K562 (cell line): ENCODE results near the gene TNIP1. TPM values are rescaled to one million over a fixed set of nuclear protein-coding genes. Genes with fewer than 3 reads are reported as not detected.

Experiments
- ARHGAP35 ChIP-seq: fragments of 450-650 bp; IDR thresholded peaks from 2 replicates; pipeline ENCODE4 v1.6.1; 2018; ENCODE audit not compliant: partially characterized antibody
- BRF2 ChIP-seq: IDR thresholded peaks from 3 replicates; pipeline ENCODE4 v1.6.1; 2011; ENCODE audit warnings: borderline replicate concordance, mild to moderate bottlenecking; ENCODE audit not compliant: insufficient read length, insufficient read depth
- CBX8 ChIP-seq: fragments of 200-600 bp; sonication (generic); IDR thresholded peaks from 2 replicates; pipeline ENCODE4 v1.6.1; 2012; ENCODE audit warnings: borderline replicate concordance, mixed run types, low read depth, mild to moderate bottlenecking, moderate library complexity, mixed read lengths, low read length, control low read depth, inconsistent platforms; ENCODE audit not compliant: poor library complexity, severe bottlenecking; ENCODE audit errors: extremely low read depth
- ELF1 ChIP-seq: fragments of 200-800 bp; sonication (Bioruptor generic); IDR thresholded peaks from 2 replicates; pipeline ENCODE4 v1.6.1; 2016; ENCODE audit warnings: missing genetic modification characterization, missing compliant biosample characterization
- ETS2 ChIP-seq: IDR thresholded peaks from 2 replicates; pipeline ENCODE4 v1.6.1; 2016; ENCODE audit warnings: borderline replicate concordance, missing genetic modification characterization, mild to moderate bottlenecking, moderate library complexity, missing compliant biosample characterization; ENCODE audit not compliant: poor library complexity, severe bottlenecking
- KAT2B ChIP-seq: IDR thresholded peaks from one replicate; pipeline ENCODE4 v1.6.1; 2012; ENCODE audit warnings: low read depth, mild to moderate bottlenecking, control low read depth, inconsistent platforms, low read length, moderate library complexity
- PRPF4 ChIP-seq: fragments of 200-400 bp; formaldehyde crosslinking; IDR thresholded peaks from one replicate; pipeline ENCODE4 v1.6.1; 2017; ENCODE audit warnings: low read length, low read depth, mild to moderate bottlenecking; ENCODE audit not compliant: insufficient read depth, poor library complexity, severe bottlenecking
- RFX5 ChIP-seq: IDR thresholded peaks from 2 replicates; pipeline ENCODE4 v1.6.1; 2011; ENCODE audit warnings: low read depth, mild to moderate bottlenecking, improper control_type of control experiment, low read length
- THAP7 ChIP-seq: fragments of 250-450 bp; sonication (Bioruptor Pico); IDR thresholded peaks from 2 replicates; pipeline ENCODE4 v1.5.0; 2021
- TRIM24 ChIP-seq, 2 experiments: fragments of 450-650 bp; IDR thresholded peaks; 2 replicates each; pipeline ENCODE4 v1.6.1; 2016
- ZNF175 ChIP-seq: fragments of 200-800 bp; sonication (Bioruptor generic); IDR thresholded peaks from 2 replicates; pipeline ENCODE4 v1.6.1; 2016; ENCODE audit warnings: low read depth, mild to moderate bottlenecking, missing genetic modification characterization, missing compliant biosample characterization
- polyA plus RNA-seq, 8 experiments: library from polyadenylated mRNA; depleted of rRNA in 4 of 8; stranded (reverse) in 5 of 8; unstranded in 3 of 8; fragments of >200 nt; fragmentation: Nextera tagmentation in 2 of 8; fragmentation: Illumina TruSeq in 1 of 8; extraction: Ambion mirVana in 2 of 8; extraction: Trizol in 1 of 8; gene quantifications; 2 replicates each; pipeline versions ENCODE4 v1.2.1 to v1.2.3, GENCODE V29; 2011 to 2014; ENCODE audit warnings: inconsistent platforms in 1 of 8, missing spikeins in 1 of 8
- total RNA-seq, 7 experiments: library from RNA; depleted of rRNA in 6 of 7; stranded (reverse); fragments of >200 nt in 6 of 7; fragmentation: Illumina TruSeq in 2 of 7; extraction: Trizol in 2 of 7; gene quantifications; 2 replicates each; pipeline versions ENCODE4 v1.2.1 to v1.2.3, GENCODE V29; 2011 to 2021; ENCODE audit warnings: low replicate concordance in 1 of 7
- TF ChIP-seq, protein P1 (sequence below): fragments of 250-450 bp; sonication (Bioruptor Pico); IDR thresholded peaks from 2 replicates; pipeline ENCODE4 v1.5.0; 2020; ENCODE audit warnings: mild to moderate bottlenecking
- TF ChIP-seq, protein P2 (sequence below): fragments of 450-650 bp; IDR thresholded peaks from 2 replicates; pipeline ENCODE4 v1.6.1; 2016

Gene TNIP1
- total and polyA plus RNA-seq, 9 of the 15 experiments (the other 6 are each of a cell fraction or from before 2014, with no cell fraction given): 0.46 to 41.0 (median 24.6) TPM

- TF ChIP-seq, protein P1, sequence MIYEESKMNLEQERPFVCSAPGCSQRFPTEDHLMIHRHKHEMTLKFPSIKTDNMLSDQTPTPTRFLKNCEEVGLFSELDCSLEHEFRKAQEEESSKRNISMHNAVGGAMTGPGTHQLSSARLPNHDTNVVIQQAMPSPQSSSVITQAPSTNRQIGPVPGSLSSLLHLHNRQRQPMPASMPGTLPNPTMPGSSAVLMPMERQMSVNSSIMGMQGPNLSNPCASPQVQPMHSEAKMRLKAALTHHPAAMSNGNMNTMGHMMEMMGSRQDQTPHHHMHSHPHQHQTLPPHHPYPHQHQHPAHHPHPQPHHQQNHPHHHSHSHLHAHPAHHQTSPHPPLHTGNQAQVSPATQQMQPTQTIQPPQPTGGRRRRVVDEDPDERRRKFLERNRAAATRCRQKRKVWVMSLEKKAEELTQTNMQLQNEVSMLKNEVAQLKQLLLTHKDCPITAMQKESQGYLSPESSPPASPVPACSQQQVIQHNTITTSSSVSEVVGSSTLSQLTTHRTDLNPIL (CRISPR knock-in tag): no peak
- TF ChIP-seq RFX5 (no peak), BRF2 (no peak), ARHGAP35 (no peak), TRIM24 (IDR thresholded peaks at IDR 0.05) (peak in 1 of 2 experiments; percentile 14; a peak in 1 of 4 replicates), ZNF175 (CRISPR knock-in tag) (peak; percentile 31; the same call in 1 of the 2 replicates), ETS2 (no peak), THAP7 (CRISPR knock-in tag) (no peak), ELF1 (tag) (no peak), PRPF4 (no peak), CBX8 (no peak), KAT2B (no peak)
- TF ChIP-seq, protein P2, sequence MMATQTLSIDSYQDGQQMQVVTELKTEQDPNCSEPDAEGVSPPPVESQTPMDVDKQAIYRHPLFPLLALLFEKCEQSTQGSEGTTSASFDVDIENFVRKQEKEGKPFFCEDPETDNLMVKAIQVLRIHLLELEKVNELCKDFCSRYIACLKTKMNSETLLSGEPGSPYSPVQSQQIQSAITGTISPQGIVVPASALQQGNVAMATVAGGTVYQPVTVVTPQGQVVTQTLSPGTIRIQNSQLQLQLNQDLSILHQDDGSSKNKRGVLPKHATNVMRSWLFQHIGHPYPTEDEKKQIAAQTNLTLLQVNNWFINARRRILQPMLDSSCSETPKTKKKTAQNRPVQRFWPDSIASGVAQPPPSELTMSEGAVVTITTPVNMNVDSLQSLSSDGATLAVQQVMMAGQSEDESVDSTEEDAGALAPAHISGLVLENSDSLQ: peak; percentile 34; the same call in 1 of the 2 replicates
These were observed 64.8 kb downstream of the TNIP1 start (continued) for GRCh38 chr5:151015974-151016587.
